Measurements from ENCODE around the gene TENM4.

- TF ChIP-seq ZNF274 (CRISPR knock-in tag; IDR thresholded peaks at IDR 0.05) (no peak), U2AF1 (optimal IDR thresholded peaks at IDR 0.05; ENCODE audit: low read depth, low read length) (no peak), JARID2 (CRISPR knock-in tag; IDR thresholded peaks at IDR 0.05; ENCODE audit: insufficient replicate concordance) (no peak), HMG20A (CRISPR knock-in tag; IDR thresholded peaks at IDR 0.05; ENCODE audit: borderline replicate concordance) (no peak), HCFC1 (IDR thresholded peaks at IDR 0.05; ENCODE audit: low read depth, low read length) (no peak), ZNF543 (CRISPR knock-in tag; IDR thresholded peaks at IDR 0.05) (no peak), NR2C2 (CRISPR knock-in tag; IDR thresholded peaks at IDR 0.05; ENCODE audit: borderline replicate concordance) (no peak), KAT8 (CRISPR knock-in tag; IDR thresholded peaks at IDR 0.05) (no peak), DNMT3B (CRISPR knock-in tag; conservative IDR thresholded peaks at IDR 0.05) (no peak), ZSCAN9 (CRISPR knock-in tag; IDR thresholded peaks at IDR 0.05; ENCODE audit: borderline replicate concordance) (no peak), ZNF350 (CRISPR knock-in tag; IDR thresholded peaks at IDR 0.05; ENCODE audit: borderline replicate concordance, low read depth) (no peak), TRAFD1 (CRISPR knock-in tag; IDR thresholded peaks at IDR 0.05; ENCODE audit: borderline replicate concordance) (no peak)
Measured at GRCh38 chr11:78772186-78772585, 668.6 kb downstream of the TENM4 start.

Measured in HepG2 (cell line).